GM12878 (cell line): ENCODE results near the gene WNK2. TPM values are rescaled to one million over a fixed set of nuclear protein-coding genes. Genes with fewer than 3 reads are reported as not detected.

Experiments
- ATAC-seq: fragments of 200-7000 bp; cut with Tn5 transposase; 3 replicates; pipeline ENCODE4 v1.9.1; 2020; ENCODE audit warnings: mild to moderate bottlenecking, moderate library complexity
- BruUV-seq: library from RNA; stranded (reverse); fragments of 400-500 nt; replicated peaks from 2 replicates; lab custom pipeline; 2021; lab: Mats Ljungman, UMichigan
- CTCF ChIA-PET: fragments of 300-600 bp; sonication (Branson Sonifier 250); formaldehyde crosslinking; extraction: SDS; loops from one replicate; lab custom pipeline; 2021; ENCODE audit warnings: inconsistent platforms; lab: Yijun Ruan, JAX
- POLR2A ChIA-PET: fragments of 350-600 bp; formaldehyde crosslinking; extraction: SDS; loops from one replicate; lab custom pipeline; 2021; ENCODE audit warnings: inconsistent platforms; lab: Charles Lee
- RAD21 ChIA-PET: fragments of 300-600 bp; sonication (Branson Sonifier 250); formaldehyde crosslinking; loops from one replicate; lab custom pipeline; 2023; ENCODE audit warnings: antibody characterized with exemption; ENCODE audit not compliant: unreplicated experiment; lab: Charles Lee
- SMC1A ChIA-PET: fragments of 300-600 bp; sonication (Branson Sonifier 250); formaldehyde crosslinking; loops from one replicate; lab custom pipeline; 2023; ENCODE audit not compliant: unreplicated experiment, uncharacterized antibody; lab: Charles Lee
- DNase-seq: peaks from one replicate; pipeline ENCODE4 v3.0.0-alpha.2; 2011; ENCODE audit warnings: low read depth, low spot score
- FAIRE-seq: peaks from 3 replicates; lab custom pipeline; 2011; peaks lifted over from hg19 to GRCh38; lab: Jason Lieb, UNC
- H2AFZ ChIP-seq: 2 replicates; pipeline ENCODE4 v1.6.0; 2011; ENCODE audit warnings: low read depth, low read length, control low read depth; ENCODE audit not compliant: control insufficient read depth
- H3K27ac ChIP-seq: 2 replicates; pipeline ENCODE4 v1.5.1; 2011; ENCODE audit warnings: control low read depth; ENCODE audit not compliant: control insufficient read depth, insufficient read depth
- H3K27me3 ChIP-seq, 2 experiments: replicated peaks in 1 of 2; 2 replicates each; pipeline versions ENCODE4 v1.6.0 to v1.6.1; 2011; ENCODE audit warnings: low read length in 1 of 2; ENCODE audit not compliant: control insufficient read depth in 2 of 2, insufficient read depth in 2 of 2
- H3K36me3 ChIP-seq, 2 experiments: 2 replicates each; pipeline ENCODE4 v1.5.1; 2011; ENCODE audit warnings: low read length in 1 of 2; ENCODE audit not compliant: control insufficient read depth in 2 of 2, insufficient read depth in 2 of 2
- H3K4me1 ChIP-seq: 2 replicates; pipeline ENCODE4 v1.6.1; 2011; ENCODE audit warnings: mild to moderate bottlenecking, low read length, moderate library complexity, mixed read lengths; ENCODE audit not compliant: control insufficient read depth, insufficient read depth
- H3K4me2 ChIP-seq: 2 replicates; pipeline ENCODE4 v1.6.0; 2011; ENCODE audit warnings: control low read depth; ENCODE audit not compliant: control insufficient read depth, insufficient read depth
- H3K4me3 ChIP-seq: fragments of 200-600 bp; sonication (generic); 2 replicates; pipeline ENCODE4 v1.5.1; 2016
- H3K79me2 ChIP-seq: 2 replicates; pipeline ENCODE4 v1.6.0; 2011; ENCODE audit warnings: low read length; ENCODE audit not compliant: control insufficient read depth, insufficient read depth
- H3K9ac ChIP-seq: 2 replicates; pipeline ENCODE4 v1.8.0; 2011; ENCODE audit warnings: low read length, control low read depth, mixed read lengths; ENCODE audit not compliant: control insufficient read depth, insufficient read depth
- H3K9me3 ChIP-seq: replicated peaks from 3 replicates; pipeline ENCODE4 v1.5.1; 2011; ENCODE audit warnings: mild to moderate bottlenecking, low read length; ENCODE audit not compliant: control insufficient read depth, insufficient read depth
- H4K20me1 ChIP-seq: 2 replicates; pipeline ENCODE4 v1.6.0; 2011; ENCODE audit not compliant: control insufficient read depth, insufficient read depth
- BHLHE40 ChIP-seq, 2 experiments: fragments of 450-650 bp in 1 of 2; IDR thresholded peaks; 2 replicates each; pipeline ENCODE4 v1.6.1; 2011 to 2017; ENCODE audit warnings: low read depth in 2 of 2, borderline replicate concordance in 1 of 2, improper control_type of control experiment in 1 of 2, low read length in 1 of 2, mild to moderate bottlenecking in 1 of 2
- CBX5 ChIP-seq: sonication (generic); IDR thresholded peaks from 2 replicates; pipeline ENCODE4 v1.6.1; 2016; ENCODE audit warnings: low read depth, moderate library complexity, mild to moderate bottlenecking, inconsistent platforms
- EGR1 ChIP-seq, 2 experiments: IDR thresholded peaks; 1 replicate in 1 of 2; 2 replicates in 1 of 2; pipeline ENCODE4 v1.6.1; 2011 to 2012; ENCODE audit warnings: low read depth in 2 of 2, low read length in 2 of 2, borderline replicate concordance in 1 of 2, mild to moderate bottlenecking in 1 of 2, moderate library complexity in 1 of 2
- IKZF2 ChIP-seq, 2 experiments: fragments of 450-650 bp; IDR thresholded peaks; 2 replicates each; pipeline ENCODE4 v1.6.1; 2017; ENCODE audit warnings: mild to moderate bottlenecking in 2 of 2, moderate library complexity in 2 of 2
- JUND ChIP-seq: IDR thresholded peaks from 2 replicates; pipeline ENCODE4 v1.6.1; 2012; ENCODE audit warnings: low read depth, mild to moderate bottlenecking, low read length, improper control_type of control experiment, moderate library complexity
- NBN ChIP-seq: fragments of 450-650 bp; IDR thresholded peaks from 2 replicates; pipeline ENCODE4 v1.6.1; 2016
- POU2F2 ChIP-seq: IDR thresholded peaks from 3 replicates; pipeline ENCODE4 v1.6.1; 2011; ENCODE audit warnings: low read depth, mild to moderate bottlenecking, low read length, borderline replicate concordance
- RB1 ChIP-seq: fragments of 450-650 bp; formaldehyde crosslinking; IDR thresholded peaks from 2 replicates; pipeline ENCODE4 v1.6.1; 2017; ENCODE audit warnings: mild to moderate bottlenecking, borderline replicate concordance
- RFX5 ChIP-seq: IDR thresholded peaks from 2 replicates; pipeline ENCODE4 v1.6.1; 2011; ENCODE audit warnings: low read depth, low read length, improper control_type of control experiment
- SP1 ChIP-seq: IDR thresholded peaks from one replicate; pipeline ENCODE4 v1.6.1; 2011; ENCODE audit warnings: low read depth, low read length
- TCF7 ChIP-seq: IDR thresholded peaks from 2 replicates; pipeline ENCODE4 v1.6.1; 2014; ENCODE audit warnings: antibody characterized with exemption, borderline replicate concordance
- YBX1 ChIP-seq: fragments of 450-650 bp; IDR thresholded peaks from 2 replicates; pipeline ENCODE4 v1.6.1; 2016; ENCODE audit warnings: antibody characterized with exemption
- WGBS: methylation state at CpG from one replicate; pipeline ENCODE4 v1.1.6; 2016; ENCODE audit warnings: low lambda C conversion rate; ENCODE audit not compliant: insufficient replicate concordance, insufficient coverage; ENCODE audit errors: missing lambda C conversion rate; 5-methylcytosine and 5-hydroxymethylcytosine counted together
- in situ Hi-C: fragments of 300-500 bp; cut with MboI; formaldehyde crosslinking; loops from 9 replicates; pipeline ENCODE4 v1.14.3; 2018; ENCODE audit warnings: mixed read lengths
- intact Hi-C: fragments of 100-400 bp; cut with micrococcal nuclease; formaldehyde crosslinking; loops from one replicate; pipeline ENCODE4 v1.14.2; 2022; ENCODE audit not compliant: unreplicated experiment
- polyA plus RNA-seq, 11 experiments: library from polyadenylated mRNA; depleted of rRNA in 4 of 11; unstranded in 6 of 11; stranded (reverse) in 5 of 11; fragments of >200 nt; fragmentation: Nextera tagmentation in 4 of 11; fragmentation: Illumina TruSeq in 1 of 11; extraction: Ambion mirVana in 4 of 11; extraction: Trizol in 1 of 11; gene quantifications; 1 replicate in 1 of 11; 2 replicates in 10 of 11; pipeline versions ENCODE4 v1.2.1 to v1.2.3, GENCODE V29; 2011 to 2016; ENCODE audit warnings: inconsistent platforms in 2 of 11, missing spikeins in 2 of 11, low read depth in 1 of 11
- total RNA-seq, 4 experiments: library from RNA; depleted of rRNA in 3 of 4; stranded (reverse); fragments of >200 nt in 3 of 4; fragmentation: Illumina TruSeq in 1 of 4; extraction: Trizol in 1 of 4; gene quantifications; 2 replicates each; pipeline versions ENCODE4 v1.2.1 to v1.2.3, GENCODE V29; 2013 to 2021

The WNK2 gene
- total and polyA plus RNA-seq, 10 of the 15 experiments (the other 5 are each of a cell fraction or from before 2014, with no cell fraction given) = 0.15 TPM; not detected in 9

- H3K27me3 ChIP-seq = peaks cover 8 to 12% of the 10 kb centered on the region in 2 experiments; a peak in 3 of 4 replicates
- H3K36me3 ChIP-seq = no peaks in the 10 kb centered on the region
- DNase-seq = no peak
- H3K4me1 ChIP-seq = no peaks in the 10 kb centered on the region
- intact Hi-C loops = no loop called here
- ATAC-seq = no peak
- ChIA-PET RAD21 (no interaction called here), POLR2A (no interaction called here), CTCF (no interaction called here), SMC1A (interaction anchor here (1.6 kb wide), 1 partner anchor 13 kb away, joined by 4 read pairs; no protein-coding TSS in a partner anchor)
- no peaks in the 10 kb centered on the region for H3K9me3 ChIP-seq
- H3K4me2 ChIP-seq = no peak overlapping the region
- FAIRE-seq = no peak
- TF ChIP-seq JUND (no peak), CBX5 (no peak), SP1 (no peak), RFX5 (no peak), EGR1 (IDR thresholded peaks at IDR 0.05; ENCODE audit: borderline replicate concordance in 1 of 2, low read depth in 2 of 2, low read length in 2 of 2) (no peak), BHLHE40 (IDR thresholded peaks at IDR 0.05; ENCODE audit: borderline replicate concordance in 1 of 2, low read depth in 2 of 2, low read length in 1 of 2) (no peak), NBN (no peak), IKZF2 (IDR thresholded peaks at IDR 0.05) (no peak), RB1 (no peak), YBX1 (no peak), TCF7 (no peak), POU2F2 (no peak)
- TF ChIP-seq, all 136 proteins: peak for 0
- Histone ChIP-seq H4K20me1 (no peaks in the 10 kb centered on the region), H3K79me2 (no peaks in the 10 kb centered on the region), H3K27ac (no peak overlapping the region), H3K9ac (no peak overlapping the region), H2AFZ (no peak overlapping the region), H3K4me3 (no peak overlapping the region)
- WGBS = 0% methylated on average over 1 of the region's 1 CpG
- no TSS peak for BruUV-seq
- in situ Hi-C loops = no loop called here
These were observed 3.0 kb upstream of the WNK2 start for GRCh38 chr9:93180938-93181337.
